HEK293 (cell line): Measurements from ENCODE around the gene HSPA14.
A peak's percentile ranks its signal among the peaks of the same experiment; 100 is the strongest.

Experiments
- ATF2 ChIP-seq: fragments of 450-650 bp; formaldehyde crosslinking; IDR thresholded peaks from 2 replicates; pipeline ENCODE4 v1.5.1; 2016; ENCODE audit warnings: missing biosample characterization, missing genetic modification characterization, low read depth
- GLIS2 ChIP-seq: fragments of 450-650 bp; formaldehyde crosslinking; IDR thresholded peaks from 2 replicates; pipeline ENCODE4 v1.5.1; 2016; ENCODE audit warnings: missing biosample characterization, missing genetic modification characterization
- RBAK ChIP-seq: fragments of 450-650 bp; formaldehyde crosslinking; IDR thresholded peaks from 2 replicates; pipeline ENCODE4 v1.5.1; 2016; ENCODE audit warnings: missing biosample characterization, missing genetic modification characterization
- REPIN1 ChIP-seq: fragments of 450-650 bp; formaldehyde crosslinking; IDR thresholded peaks from 2 replicates; pipeline ENCODE4 v1.5.1; 2017; ENCODE audit warnings: missing biosample characterization, missing genetic modification characterization, low read depth
- SP7 ChIP-seq: fragments of 450-650 bp; formaldehyde crosslinking; IDR thresholded peaks from 2 replicates; pipeline ENCODE4 v1.5.1; 2016; ENCODE audit warnings: missing biosample characterization, missing genetic modification characterization
- TCF7L2 ChIP-seq: IDR thresholded peaks from 2 replicates; pipeline ENCODE4 v1.6.1; 2011; ENCODE audit warnings: low read depth, mild to moderate bottlenecking, inconsistent platforms, low read length, moderate library complexity, borderline replicate concordance
- TRIM28 ChIP-seq: IDR thresholded peaks from 2 replicates; pipeline ENCODE4 v1.6.1; 2011; ENCODE audit warnings: low read length, control low read depth, borderline replicate concordance
- WT1 ChIP-seq: fragments of 450-650 bp; formaldehyde crosslinking; IDR thresholded peaks from 2 replicates; pipeline ENCODE4 v1.5.1; 2016; ENCODE audit warnings: missing biosample characterization, missing genetic modification characterization
- YY2 ChIP-seq: fragments of 450-650 bp; formaldehyde crosslinking; IDR thresholded peaks from 2 replicates; pipeline ENCODE4 v1.5.1; 2016; ENCODE audit warnings: missing biosample characterization, missing genetic modification characterization
- ZFHX2 ChIP-seq: fragments of 450-650 bp; formaldehyde crosslinking; conservative IDR thresholded peaks from 2 replicates; pipeline ENCODE4 v1.5.1; 2016; ENCODE audit warnings: missing biosample characterization, missing genetic modification characterization
- ZFP41 ChIP-seq: fragments of 450-650 bp; formaldehyde crosslinking; IDR thresholded peaks from 2 replicates; pipeline ENCODE4 v1.5.1; 2016; ENCODE audit warnings: missing biosample characterization, missing genetic modification characterization, borderline replicate concordance
- ZIC2 ChIP-seq: fragments of 450-650 bp; formaldehyde crosslinking; IDR thresholded peaks from 2 replicates; pipeline ENCODE4 v1.5.1; 2016; ENCODE audit warnings: missing biosample characterization, missing genetic modification characterization
- ZNF112 ChIP-seq: fragments of 450-650 bp; formaldehyde crosslinking; IDR thresholded peaks from 2 replicates; pipeline ENCODE4 v1.5.0; 2017; ENCODE audit warnings: missing biosample characterization, missing genetic modification characterization
- ZNF114 ChIP-seq: fragments of 450-650 bp; formaldehyde crosslinking; IDR thresholded peaks from 2 replicates; pipeline ENCODE4 v1.5.0; 2017; ENCODE audit warnings: missing biosample characterization, missing genetic modification characterization
- ZNF132 ChIP-seq: fragments of 450-650 bp; formaldehyde crosslinking; IDR thresholded peaks from 2 replicates; pipeline ENCODE4 v1.5.1; 2017; ENCODE audit warnings: missing biosample characterization, missing genetic modification characterization, borderline replicate concordance
- ZNF148 ChIP-seq: fragments of 450-650 bp; formaldehyde crosslinking; IDR thresholded peaks from 2 replicates; pipeline ENCODE4 v1.5.0; 2017; ENCODE audit warnings: missing biosample characterization, missing genetic modification characterization, borderline replicate concordance
- ZNF18 ChIP-seq: fragments of 450-650 bp; formaldehyde crosslinking; IDR thresholded peaks from 2 replicates; pipeline ENCODE4 v1.5.1; 2016; ENCODE audit warnings: missing biosample characterization, missing genetic modification characterization
- ZNF2 ChIP-seq: fragments of 450-650 bp; formaldehyde crosslinking; IDR thresholded peaks from 2 replicates; pipeline ENCODE4 v1.5.1; 2016; ENCODE audit warnings: missing biosample characterization, missing genetic modification characterization
- ZNF274 ChIP-seq, 2 experiments: fragments of 200-500 bp in 1 of 2; fragments of 450-650 bp in 1 of 2; sonication (Bioruptor generic) in 1 of 2; formaldehyde crosslinking in 1 of 2; IDR thresholded peaks; 2 replicates each; pipeline versions ENCODE4 v1.5.1 to v1.6.1; 2014 to 2016; ENCODE audit warnings: borderline replicate concordance in 1 of 2, inconsistent platforms in 1 of 2, low read length in 1 of 2, missing biosample characterization in 1 of 2, missing genetic modification characterization in 1 of 2
- ZNF280D ChIP-seq: fragments of 450-650 bp; formaldehyde crosslinking; IDR thresholded peaks from 2 replicates; pipeline ENCODE4 v1.5.1; 2016; ENCODE audit warnings: missing biosample characterization, missing genetic modification characterization
- ZNF341 ChIP-seq: fragments of 450-650 bp; formaldehyde crosslinking; IDR thresholded peaks from 2 replicates; pipeline ENCODE4; 2016; ENCODE audit warnings: low read depth, missing biosample characterization, missing genetic modification characterization
- ZNF366 ChIP-seq: fragments of 450-650 bp; formaldehyde crosslinking; conservative IDR thresholded peaks from 2 replicates; pipeline ENCODE4 v1.5.1; 2016; ENCODE audit warnings: missing biosample characterization, missing genetic modification characterization
- ZNF433 ChIP-seq: fragments of 450-650 bp; formaldehyde crosslinking; IDR thresholded peaks from 2 replicates; pipeline ENCODE4 v1.5.1; 2016; ENCODE audit warnings: missing biosample characterization, missing genetic modification characterization, low read depth
- ZNF473 ChIP-seq: fragments of 450-650 bp; formaldehyde crosslinking; IDR thresholded peaks from 2 replicates; pipeline ENCODE4 v1.5.1; 2017; ENCODE audit warnings: missing biosample characterization, missing genetic modification characterization
- ZNF501 ChIP-seq: fragments of 450-650 bp; formaldehyde crosslinking; IDR thresholded peaks from 2 replicates; pipeline ENCODE4 v1.5.1; 2016; ENCODE audit warnings: missing biosample characterization, missing genetic modification characterization
- ZNF580 ChIP-seq: fragments of 450-650 bp; formaldehyde crosslinking; IDR thresholded peaks from 2 replicates; pipeline ENCODE4 v1.5.1; 2016; ENCODE audit warnings: missing biosample characterization, missing genetic modification characterization
- ZNF610 ChIP-seq: fragments of 450-650 bp; formaldehyde crosslinking; IDR thresholded peaks from 2 replicates; pipeline ENCODE4 v1.5.1; 2016; ENCODE audit warnings: missing biosample characterization, missing genetic modification characterization, borderline replicate concordance
- ZNF623 ChIP-seq: fragments of 450-650 bp; formaldehyde crosslinking; IDR thresholded peaks from 2 replicates; pipeline ENCODE4 v1.5.1; 2016; ENCODE audit warnings: missing biosample characterization, missing genetic modification characterization
- ZNF707 ChIP-seq: fragments of 450-650 bp; formaldehyde crosslinking; IDR thresholded peaks from 2 replicates; pipeline ENCODE4 v1.5.1; 2016; ENCODE audit warnings: missing biosample characterization, missing genetic modification characterization
- ZNF830 ChIP-seq: fragments of 450-650 bp; IDR thresholded peaks from 2 replicates; pipeline ENCODE4 v1.5.0; 2018; ENCODE audit warnings: missing biosample characterization, missing genetic modification characterization, low read depth, mild to moderate bottlenecking, moderate library complexity

HSPA14 gene

GRCh38 chr10:14837757-14838581 lies at the start of gene HSPA14, which contains the start of the genes CDNF and MSANTD7 (continued):
- TF ChIP-seq ZNF18: 0 out of 2 replicates have a peak, but pooled peaks have one; percentile 17
- TF ChIP-seq TCF7L2: no peak; the same call in 1 of the 2 replicates
- TF ChIP-seq ZNF707 (tag by site-specific recombination): no peak
- TF ChIP-seq ZIC2 (tag by site-specific recombination): peak; percentile 88
- no peak for TF ChIP-seq ZNF148 (tag by site-specific recombination)
- TF ChIP-seq ZNF132 (tag by site-specific recombination): no peak
- TF ChIP-seq RBAK (tag by site-specific recombination): no peak
- TF ChIP-seq ZNF112 (tag by site-specific recombination): no peak
- no peak for TF ChIP-seq ZNF623 (tag by site-specific recombination)
- no peak for TF ChIP-seq ZNF433 (tag by site-specific recombination)
- peak; percentile 87; the same call in 1 of the 2 replicates for TF ChIP-seq TRIM28
- no peak for TF ChIP-seq ZNF366 (tag by site-specific recombination)
- no peak for TF ChIP-seq ZFP41 (tag by site-specific recombination)
- peak; percentile 75 for TF ChIP-seq ZNF2
- TF ChIP-seq ZNF280D: no peak
- TF ChIP-seq SP7 (tag by site-specific recombination): peak; percentile 40; the same call in 1 of the 2 replicates
- 0 out of 2 replicates have a peak, but pooled peaks have one; percentile 51 for TF ChIP-seq ZNF610 (tag by site-specific recombination)
- no peak for TF ChIP-seq ZNF114 (tag by site-specific recombination)
- TF ChIP-seq WT1 (tag by site-specific recombination): no peak
- TF ChIP-seq ZNF473 (tag by site-specific recombination): no peak
- TF ChIP-seq REPIN1 (tag by site-specific recombination): 0 out of 2 replicates have a peak, but pooled peaks have one; percentile 49
- no peak for TF ChIP-seq ZNF830 (tag by site-specific recombination)
- peak; percentile 93 for TF ChIP-seq ZNF501 (tag by site-specific recombination)
- peak; percentile 59; the same call in 1 of the 2 replicates for TF ChIP-seq ATF2
- peak; percentile 99 for TF ChIP-seq ZFHX2 (tag by site-specific recombination)
- no peak for TF ChIP-seq ZNF341
- peak; percentile 64 for TF ChIP-seq YY2 (tag by site-specific recombination)
- TF ChIP-seq GLIS2 (tag by site-specific recombination): peak; percentile 96
- TF ChIP-seq ZNF580 (tag by site-specific recombination): 0 out of 2 replicates have a peak, but pooled peaks have one; percentile 35
- TF ChIP-seq ZNF274 (IDR thresholded peaks at IDR 0.05; ENCODE audit: low read length): no peak
- no peak for TF ChIP-seq ZNF274 (tag by site-specific recombination; IDR thresholded peaks at IDR 0.05; ENCODE audit: borderline replicate concordance)
- TF ChIP-seq, all 188 proteins: peak for 58
